Vagina (tissue), 2 donors: ENCODE results near the gene KAZN. TPM values are rescaled to one million over a fixed set of nuclear protein-coding genes. Genes with fewer than 3 reads are reported as not detected.

Experiments used
- DNase-seq, 2 donors: peaks; one replicate each; pipeline ENCODE4 v3.0.0-alpha.2; 2017; ENCODE audit errors: extremely low spot score in 2 of 2
- H3K27ac ChIP-seq: fragments of 200-600 bp; sonication (generic); one replicate; pipeline ENCODE4 v1.5.1; 2019
- H3K27me3 ChIP-seq: fragments of 200-600 bp; sonication (generic); one replicate; pipeline ENCODE4 v1.5.1; 2019
- H3K36me3 ChIP-seq, 2 donors: fragments of 200-600 bp; sonication (generic); one replicate each; pipeline ENCODE4 v1.5.1; 2017 to 2019
- H3K4me1 ChIP-seq: fragments of 200-600 bp; sonication (generic); one replicate; pipeline ENCODE4 v1.5.1; 2019
- H3K4me3 ChIP-seq, 2 donors: fragments of 200-600 bp; sonication (generic); 1 replicate in 1 of 2; 2 replicates in 1 of 2; pipeline ENCODE4 v1.5.1; 2016 to 2019
- H3K9me3 ChIP-seq: fragments of 200-600 bp; sonication (generic); one replicate; pipeline ENCODE4 v1.5.1; 2019
- CTCF ChIP-seq, 3 experiments: fragments of 450-650 bp in 2 of 3; fragments of 200-600 bp in 1 of 3; sonication (generic) in 1 of 3; IDR thresholded peaks; one replicate each; pipeline ENCODE4 v1.5.1; 2017 to 2019; ENCODE audit warnings: antibody characterized with exemption in 3 of 3, mild to moderate bottlenecking in 2 of 3, moderate library complexity in 2 of 3
- POLR2A ChIP-seq, 2 donors: fragments of 450-650 bp; IDR thresholded peaks; one replicate each; pipeline ENCODE4 v1.6.1; 2017; ENCODE audit warnings: antibody characterized with exemption in 2 of 2, mild to moderate bottlenecking in 2 of 2, moderate library complexity in 2 of 2
- POLR2AphosphoS5 ChIP-seq, 2 donors: sonication (generic); formaldehyde crosslinking; IDR thresholded peaks; one replicate each; pipeline ENCODE4 v1.9.0; 2017; ENCODE audit warnings: antibody characterized with exemption in 2 of 2, mild to moderate bottlenecking in 2 of 2, low read depth in 1 of 2; ENCODE audit not compliant: insufficient read depth in 1 of 2
- intact Hi-C: fragments of 100-400 bp; cut with DNase I; formaldehyde crosslinking; loops from one replicate; pipeline ENCODE4 v1.15.1; 2023
- total RNA-seq: library from RNA; depleted of rRNA; stranded (reverse); fragments of >200 nt; gene quantifications from one replicate; pipeline ENCODE4 v1.2.3, GENCODE V29; 2016

KAZN gene
- total RNA-seq, 1 donor from 2014 or later: 29.5 TPM

GRCh38 chr1:14741532-14741931, 143.0 kb downstream of the KAZN start:
- peak overlapping the region; percentile 65 for H3K27ac ChIP-seq
- H3K27me3 ChIP-seq: no peaks in the 10 kb centered on the region
- intact Hi-C loops: no loop called here
- no peak overlapping the region for H3K4me3 ChIP-seq
- TF ChIP-seq POLR2A (IDR thresholded peaks at IDR 0.05): no peak
- TF ChIP-seq POLR2AphosphoS5 (IDR thresholded peaks at IDR 0.05; ENCODE audit: insufficient read depth in 1 of 2, low read depth in 1 of 2): no peak
- no peak for TF ChIP-seq CTCF (IDR thresholded peaks at IDR 0.05)
- DNase-seq: no peak
- H3K9me3 ChIP-seq: no peaks in the 10 kb centered on the region
- H3K36me3 ChIP-seq: no peaks in the 10 kb centered on the region
- H3K4me1 ChIP-seq: peaks cover 9% of the 10 kb centered on the region

GRCh38 chr1:14742181-14742980, 143.9 kb downstream of the KAZN start:
- Histone ChIP-seq H3K4me3 (no peak overlapping the region), H3K9me3 (no peaks in the 10 kb centered on the region), H3K27ac (peak overlapping the region; percentile 65), H3K27me3 (no peaks in the 10 kb centered on the region), H3K4me1 (peaks cover 9% of the 10 kb centered on the region), H3K36me3 (no peaks in the 10 kb centered on the region)
- peak in 1 of 2 donors; percentile 77 for DNase-seq
- intact Hi-C loops: no loop called here
- peak in 1 of 2 donors; percentile 86 for TF ChIP-seq POLR2AphosphoS5 (IDR thresholded peaks at IDR 0.05; ENCODE audit: insufficient read depth in 1 of 2, low read depth in 1 of 2)
- no peak for TF ChIP-seq CTCF (IDR thresholded peaks at IDR 0.05)
- no peak for TF ChIP-seq POLR2A (IDR thresholded peaks at IDR 0.05)

GRCh38 chr1:14743368-14743767, 144.9 kb downstream of the KAZN start:
- Histone ChIP-seq H3K27ac (no peak overlapping the region), H3K9me3 (no peaks in the 10 kb centered on the region), H3K36me3 (no peaks in the 10 kb centered on the region), H3K4me3 (no peak overlapping the region), H3K4me1 (peaks cover 9% of the 10 kb centered on the region), H3K27me3 (no peaks in the 10 kb centered on the region)
- DNase-seq: no peak
- TF ChIP-seq POLR2A (IDR thresholded peaks at IDR 0.05) (no peak), POLR2AphosphoS5 (IDR thresholded peaks at IDR 0.05; ENCODE audit: insufficient read depth in 1 of 2, low read depth in 1 of 2) (no peak), CTCF (IDR thresholded peaks at IDR 0.05) (no peak)
- intact Hi-C loops: no loop called here

DNA sequence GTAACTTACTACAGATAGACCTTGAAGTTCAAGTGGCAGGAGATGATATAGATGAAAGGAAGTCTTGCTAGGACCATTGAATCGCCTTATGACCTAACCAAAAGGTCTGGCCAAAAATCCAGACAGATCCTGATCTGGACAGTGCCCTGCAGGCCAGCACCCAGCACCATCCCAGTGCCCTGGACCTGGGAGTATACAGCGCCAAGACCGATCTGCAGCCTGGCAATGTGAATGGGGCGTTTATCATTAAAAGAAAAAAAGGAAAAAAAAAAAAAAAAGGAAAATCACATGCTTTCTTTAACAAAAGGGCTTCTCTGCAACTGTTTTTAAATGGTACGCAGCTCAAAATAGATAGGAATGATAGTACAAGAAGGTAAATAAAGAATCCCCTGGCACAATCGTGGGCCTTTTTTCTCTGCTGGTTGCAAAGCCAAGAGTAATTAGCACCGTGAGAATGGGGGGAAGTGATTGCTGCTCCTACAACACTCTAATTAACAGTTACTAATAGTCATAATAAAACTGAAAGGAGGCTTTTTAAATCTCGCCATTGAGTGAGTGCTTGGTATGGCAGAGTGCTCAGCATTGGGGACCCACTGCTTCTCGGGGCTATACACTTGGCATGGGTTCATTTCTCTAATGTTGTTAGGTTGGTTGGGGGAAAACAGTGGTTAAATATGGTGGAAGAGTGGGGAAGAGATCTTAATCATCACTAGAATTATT, 146.7 kb downstream of the KAZN start:
- H3K4me1 ChIP-seq: peaks cover 9% of the 10 kb centered on the region
- DNase-seq: no peak
- intact Hi-C loops: no loop called here
- H3K4me3 ChIP-seq: no peak overlapping the region
- no peaks in the 10 kb centered on the region for H3K9me3 ChIP-seq
- no peaks in the 10 kb centered on the region for H3K36me3 ChIP-seq
- TF ChIP-seq POLR2A (IDR thresholded peaks at IDR 0.05): no peak
- TF ChIP-seq CTCF (IDR thresholded peaks at IDR 0.05): no peak
- TF ChIP-seq POLR2AphosphoS5 (IDR thresholded peaks at IDR 0.05; ENCODE audit: insufficient read depth in 1 of 2, low read depth in 1 of 2): no peak
- no peaks in the 10 kb centered on the region for H3K27me3 ChIP-seq
- H3K27ac ChIP-seq: no peak overlapping the region

- no peak for DNase-seq
- no peaks in the 10 kb centered on the region for H3K27me3 ChIP-seq
- intact Hi-C loops: no loop called here
- H3K9me3 ChIP-seq: no peaks in the 10 kb centered on the region
- TF ChIP-seq POLR2A (IDR thresholded peaks at IDR 0.05): no peak
- TF ChIP-seq POLR2AphosphoS5 (IDR thresholded peaks at IDR 0.05; ENCODE audit: insufficient read depth in 1 of 2, low read depth in 1 of 2): no peak
- TF ChIP-seq CTCF (IDR thresholded peaks at IDR 0.05): no peak
- no peak overlapping the region for H3K27ac ChIP-seq
- H3K36me3 ChIP-seq: no peaks in the 10 kb centered on the region
- H3K4me3 ChIP-seq: no peak overlapping the region
- H3K4me1 ChIP-seq: peaks cover 9% of the 10 kb centered on the region
Measured at GRCh38 chr1:14745789-14746188, 147.3 kb downstream of the KAZN start.
